Skeletal muscle tissue (tissue), 4 donors: ENCODE data around the gene ADAD2. TPM values are rescaled to one million over a fixed set of nuclear protein-coding genes. Genes with fewer than 3 reads are reported as not detected.
"Not testable (repeated sequence)": the region's sequence is repeated elsewhere in the genome, so short reads cannot be mapped to it uniquely, and the experiment has no call there.

Experiments used
- H3K27ac ChIP-seq: one replicate; pipeline ENCODE4 v1.7.0; 2013; ENCODE audit warnings: mild to moderate bottlenecking, low read depth, low read length, inconsistent platforms
- H3K27me3 ChIP-seq, 3 donors: one replicate each; pipeline ENCODE4 v1.7.0; 2013; ENCODE audit warnings: low read length in 3 of 3; ENCODE audit not compliant: control insufficient read depth in 3 of 3, insufficient read depth in 3 of 3
- H3K36me3 ChIP-seq, 3 donors: one replicate each; pipeline ENCODE4 v1.7.0; 2013; ENCODE audit warnings: low read length in 3 of 3; ENCODE audit not compliant: control insufficient read depth in 3 of 3, insufficient read depth in 3 of 3
- H3K4me1 ChIP-seq, 3 donors: one replicate each; pipeline ENCODE4 v1.7.0; 2013; ENCODE audit warnings: low read length in 3 of 3, mild to moderate bottlenecking in 3 of 3; ENCODE audit not compliant: control insufficient read depth in 3 of 3, insufficient read depth in 3 of 3
- H3K4me3 ChIP-seq, 3 donors: one replicate each; pipeline ENCODE4 v1.7.0; 2013; ENCODE audit warnings: low read length in 3 of 3
- H3K9ac ChIP-seq, 3 donors: one replicate each; pipeline ENCODE4 v1.7.0; 2013; ENCODE audit warnings: low read length in 3 of 3, mild to moderate bottlenecking in 3 of 3, moderate library complexity in 2 of 3, low read depth in 1 of 3
- H3K9me3 ChIP-seq, 3 donors: one replicate each; pipeline ENCODE4 v1.7.0; 2013; ENCODE audit warnings: low read length in 3 of 3; ENCODE audit not compliant: control insufficient read depth in 3 of 3
- total RNA-seq: library from RNA; depleted of rRNA; stranded (reverse); fragments of >200 nt; gene quantifications from one replicate; pipeline ENCODE4 v1.2.3, GENCODE V29; 2014
- donor health status: Osteomylitis.

Gene ADAD2
- total RNA-seq, 1 donor from 2014 or later: not detected

DNA sequence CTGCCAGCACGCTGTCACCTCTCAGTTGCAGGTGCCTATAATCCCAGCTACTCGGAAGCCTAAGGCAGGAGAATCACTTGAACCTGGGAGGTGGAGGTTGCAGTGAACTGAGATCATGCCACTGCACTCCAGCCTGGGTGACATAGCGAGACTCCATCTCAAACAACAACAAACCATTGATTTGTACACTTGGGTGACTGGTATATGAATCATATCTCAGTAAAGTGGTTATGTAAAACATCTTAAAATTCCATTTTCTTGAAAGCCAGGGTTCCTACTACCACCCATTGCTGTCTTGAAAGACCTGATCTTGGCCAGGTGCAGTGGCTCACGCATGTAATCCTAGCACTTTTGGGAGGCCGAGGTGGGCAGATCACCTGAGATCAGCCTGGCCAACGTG, 14.2 kb downstream of the ADAD2 start:
- H3K4me1 ChIP-seq, H3K4me3 ChIP-seq, H3K27ac ChIP-seq, H3K9me3 ChIP-seq, H3K9ac ChIP-seq, H3K36me3 ChIP-seq, H3K27me3 ChIP-seq: not testable (repeated sequence)

DNA sequence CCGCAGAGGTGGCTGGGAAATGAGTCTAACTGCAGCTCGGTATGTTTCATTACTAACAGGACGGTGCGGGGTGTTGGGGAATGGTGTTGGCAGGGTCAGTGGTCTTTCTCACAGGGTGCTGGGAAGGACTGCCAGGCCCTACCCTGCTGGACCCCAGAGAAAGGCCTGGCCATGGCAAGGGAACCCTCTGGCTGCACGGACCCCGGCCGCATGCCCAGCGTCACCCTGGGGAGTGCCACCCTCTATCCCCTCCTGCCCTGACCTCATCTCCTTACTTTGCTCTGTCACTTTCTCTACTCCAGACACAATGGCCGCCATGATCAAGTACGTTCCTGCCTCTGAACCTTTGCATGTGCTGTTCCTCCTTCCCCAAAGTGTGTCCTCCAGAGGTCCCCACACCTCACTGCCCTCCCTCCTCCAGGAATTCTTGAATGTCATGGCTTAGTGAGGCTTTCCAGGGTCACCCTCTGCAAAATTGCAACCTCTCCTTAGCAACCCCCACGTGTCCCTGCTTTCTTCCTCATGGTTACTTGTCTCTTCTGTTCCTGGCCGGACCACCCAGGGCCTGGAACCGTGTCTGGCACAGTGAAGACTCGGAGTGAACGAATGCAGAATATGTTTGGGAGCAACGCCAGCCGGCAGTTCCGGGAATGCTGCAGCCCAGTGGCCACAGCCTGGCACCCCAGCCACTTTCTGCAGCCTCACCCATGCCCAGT, 15.2 kb downstream of the ADAD2 start:
- Histone ChIP-seq H3K27ac (no peak overlapping the region), H3K27me3 (no peaks in the 10 kb centered on the region), H3K36me3 (no peaks in the 10 kb centered on the region), H3K9me3 (no peaks in the 10 kb centered on the region), H3K4me3 (no peak overlapping the region), H3K9ac (no peak overlapping the region), H3K4me1 (no peaks in the 10 kb centered on the region)

DNA sequence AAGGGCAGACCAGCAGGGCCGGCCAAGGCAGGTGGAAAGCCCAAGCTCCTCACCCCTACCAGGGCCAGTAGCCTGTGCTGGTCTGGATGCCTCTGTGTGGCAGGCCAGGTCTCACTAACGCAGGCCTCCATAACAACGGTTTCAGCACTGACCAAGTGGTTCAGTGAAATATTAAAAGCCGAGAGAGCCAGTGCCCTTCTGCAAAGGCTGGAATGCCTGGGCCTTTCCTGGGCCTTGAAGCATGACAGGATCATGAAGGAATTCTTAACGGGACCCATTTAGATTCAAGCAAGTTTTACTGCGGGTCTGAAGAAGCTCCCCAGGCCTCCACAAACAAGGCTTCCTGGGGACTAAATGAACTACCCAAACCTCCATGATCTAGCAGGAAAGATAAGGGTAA, 16.3 kb downstream of the ADAD2 start:
- H3K27ac ChIP-seq: no peak overlapping the region
- H3K4me1 ChIP-seq: no peaks in the 10 kb centered on the region

GRCh38 chr16:84207879-84208278, 16.9 kb downstream of the ADAD2 start:
- H3K4me3 ChIP-seq: no peak overlapping the region
- no peak overlapping the region for H3K9ac ChIP-seq
- H3K27ac ChIP-seq: no peak overlapping the region
- no peaks in the 10 kb centered on the region for H3K27me3 ChIP-seq
- H3K9me3 ChIP-seq: no peaks in the 10 kb centered on the region
- no peaks in the 10 kb centered on the region for H3K36me3 ChIP-seq
- no peaks in the 10 kb centered on the region for H3K4me1 ChIP-seq

More for the DNA sequence above, 16.3 kb downstream of the ADAD2 start:
- Histone ChIP-seq H3K9me3 (no peaks in the 10 kb centered on the region), H3K4me3 (no peak overlapping the region), H3K27me3 (no peaks in the 10 kb centered on the region), H3K36me3 (no peaks in the 10 kb centered on the region), H3K9ac (no peak overlapping the region)

GRCh38 chr16:84209989-84210388, 19.0 kb downstream of the ADAD2 start:
- no peak overlapping the region for H3K4me3 ChIP-seq
- no peak overlapping the region for H3K9ac ChIP-seq
- H3K9me3 ChIP-seq: no peaks in the 10 kb centered on the region
- no peaks in the 10 kb centered on the region for H3K36me3 ChIP-seq
- peaks cover 3 to 11% (median 9%) of the 10 kb centered on the region in 3 donors for H3K4me1 ChIP-seq
- H3K27me3 ChIP-seq: no peaks in the 10 kb centered on the region
- H3K27ac ChIP-seq: no peak overlapping the region

DNA sequence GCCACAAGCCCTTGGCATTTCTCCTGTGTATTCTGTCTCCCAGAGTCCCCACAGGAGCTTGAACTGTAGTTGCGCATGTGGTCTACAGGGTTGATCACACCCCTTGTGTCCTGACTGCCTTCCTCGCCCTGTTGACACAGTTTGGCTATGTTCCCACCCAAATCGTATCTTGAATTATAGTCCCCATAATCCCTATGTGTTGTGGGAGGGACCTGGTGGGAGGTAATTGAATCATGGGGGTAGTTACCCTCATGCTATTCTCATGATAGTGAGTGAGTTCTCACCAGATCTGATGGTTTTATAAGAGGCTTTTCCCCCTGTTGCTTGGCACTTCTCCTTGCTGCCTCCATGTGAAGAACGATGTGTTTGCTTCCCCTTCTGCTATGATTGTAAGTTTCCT, 21.2 kb downstream of the ADAD2 start:
- Histone ChIP-seq H3K4me3 (no peak overlapping the region), H3K27me3 (no peaks in the 10 kb centered on the region), H3K9me3 (no peaks in the 10 kb centered on the region), H3K4me1 (peaks cover 3 to 15% (median 9%) of the 10 kb centered on the region in 3 donors), H3K27ac (no peak overlapping the region), H3K9ac (no peak overlapping the region), H3K36me3 (no peaks in the 10 kb centered on the region)

GRCh38 chr16:84212631-84213030, 21.7 kb downstream of the ADAD2 start:
- Histone ChIP-seq H3K9ac (no peak overlapping the region), H3K4me3 (no peak overlapping the region), H3K4me1 (peaks cover 3 to 15% (median 9%) of the 10 kb centered on the region in 3 donors), H3K27ac (no peak overlapping the region), H3K27me3 (no peaks in the 10 kb centered on the region), H3K9me3 (no peaks in the 10 kb centered on the region), H3K36me3 (no peaks in the 10 kb centered on the region)

DNA sequence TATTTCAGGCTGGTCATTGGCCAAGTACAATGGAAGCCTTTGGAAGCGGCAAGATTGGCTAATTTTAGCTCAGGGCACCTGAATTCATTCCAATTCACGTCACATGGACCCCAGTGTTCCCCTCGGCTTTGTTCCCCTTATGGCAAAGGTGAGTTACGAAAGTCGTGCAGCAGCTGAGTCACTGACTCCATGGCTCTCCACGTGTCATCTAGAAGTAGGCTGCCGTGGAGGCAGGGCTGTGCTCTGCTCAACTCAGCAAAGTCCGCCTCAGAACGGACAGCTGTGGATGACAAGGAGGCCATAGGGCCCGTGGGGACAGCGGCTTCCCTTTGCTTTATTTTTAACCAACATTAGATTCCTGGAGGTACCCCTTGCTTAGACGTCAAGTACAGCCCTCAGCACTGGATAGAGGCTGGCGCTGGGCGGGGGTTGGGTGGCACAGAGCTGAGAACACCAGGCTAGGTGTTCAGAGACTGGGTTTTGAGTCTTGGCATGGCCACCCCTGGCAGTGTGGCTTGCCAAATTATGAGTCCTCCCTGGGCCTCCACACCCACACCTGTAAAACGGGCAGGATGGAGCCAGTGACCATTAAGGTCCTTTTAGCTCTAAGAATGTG, 23.6 kb downstream of the ADAD2 start:
- Histone ChIP-seq H3K27me3 (no peaks in the 10 kb centered on the region), H3K27ac (peak overlapping the region; percentile 54), H3K36me3 (no peaks in the 10 kb centered on the region), H3K4me1 (peaks cover 3 to 15% (median 9%) of the 10 kb centered on the region in 3 donors), H3K9me3 (no peaks in the 10 kb centered on the region), H3K9ac (no peak overlapping the region), H3K4me3 (peak overlapping the region in 2 of 3 donors; percentile 29 to 35)

DNA sequence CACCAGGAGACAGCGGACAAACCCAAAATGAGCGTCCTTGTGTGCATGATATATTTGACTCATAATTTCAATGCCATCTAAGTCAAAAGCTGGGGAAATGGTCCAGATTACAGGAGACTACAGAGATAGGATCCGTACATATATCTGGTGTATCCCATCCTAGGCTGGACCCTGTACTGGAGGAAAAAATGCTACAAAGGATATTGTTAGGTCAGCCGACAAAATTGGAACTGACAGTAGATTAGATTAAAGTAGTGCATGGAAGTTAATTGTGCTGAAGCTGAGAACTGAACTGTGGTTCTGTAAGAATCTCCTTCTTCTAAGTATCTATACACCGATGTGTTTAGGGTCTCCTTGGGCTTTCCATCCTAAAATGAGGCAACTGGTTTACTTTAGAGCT, 24.6 kb downstream of the ADAD2 start:
- H3K9me3 ChIP-seq: no peaks in the 10 kb centered on the region
- H3K4me3 ChIP-seq: no peak overlapping the region
- no peak overlapping the region for H3K9ac ChIP-seq
- no peaks in the 10 kb centered on the region for H3K36me3 ChIP-seq
- H3K27me3 ChIP-seq: no peaks in the 10 kb centered on the region
- H3K4me1 ChIP-seq: peaks cover 3 to 15% (median 9%) of the 10 kb centered on the region in 3 donors
- H3K27ac ChIP-seq: no peak overlapping the region

- H3K4me1 ChIP-seq: peaks cover 3 to 15% (median 9%) of the 10 kb centered on the region in 3 donors
- not testable (repeated sequence) for H3K36me3 ChIP-seq, H3K27me3 ChIP-seq, H3K9ac ChIP-seq, H3K4me3 ChIP-seq, H3K9me3 ChIP-seq, H3K27ac ChIP-seq
These were observed 25.2 kb downstream of the ADAD2 start for GRCh38 chr16:84216144-84216543.
